Ecto neural progenitor cell (in vitro differentiated cells): ENCODE results near the gene SH3BP2.
A peak's percentile ranks its signal among the peaks of the same experiment; 100 is the strongest.
"Not testable (repeated sequence)": the region's sequence is repeated elsewhere in the genome, so short reads cannot be mapped to it uniquely, and the experiment has no call there.

Experiments used
- DNase-seq: peaks from one replicate; pipeline ENCODE4 v3.0.0-alpha.2; 2018; ENCODE audit warnings: low spot score

Gene SH3BP2

DNA sequence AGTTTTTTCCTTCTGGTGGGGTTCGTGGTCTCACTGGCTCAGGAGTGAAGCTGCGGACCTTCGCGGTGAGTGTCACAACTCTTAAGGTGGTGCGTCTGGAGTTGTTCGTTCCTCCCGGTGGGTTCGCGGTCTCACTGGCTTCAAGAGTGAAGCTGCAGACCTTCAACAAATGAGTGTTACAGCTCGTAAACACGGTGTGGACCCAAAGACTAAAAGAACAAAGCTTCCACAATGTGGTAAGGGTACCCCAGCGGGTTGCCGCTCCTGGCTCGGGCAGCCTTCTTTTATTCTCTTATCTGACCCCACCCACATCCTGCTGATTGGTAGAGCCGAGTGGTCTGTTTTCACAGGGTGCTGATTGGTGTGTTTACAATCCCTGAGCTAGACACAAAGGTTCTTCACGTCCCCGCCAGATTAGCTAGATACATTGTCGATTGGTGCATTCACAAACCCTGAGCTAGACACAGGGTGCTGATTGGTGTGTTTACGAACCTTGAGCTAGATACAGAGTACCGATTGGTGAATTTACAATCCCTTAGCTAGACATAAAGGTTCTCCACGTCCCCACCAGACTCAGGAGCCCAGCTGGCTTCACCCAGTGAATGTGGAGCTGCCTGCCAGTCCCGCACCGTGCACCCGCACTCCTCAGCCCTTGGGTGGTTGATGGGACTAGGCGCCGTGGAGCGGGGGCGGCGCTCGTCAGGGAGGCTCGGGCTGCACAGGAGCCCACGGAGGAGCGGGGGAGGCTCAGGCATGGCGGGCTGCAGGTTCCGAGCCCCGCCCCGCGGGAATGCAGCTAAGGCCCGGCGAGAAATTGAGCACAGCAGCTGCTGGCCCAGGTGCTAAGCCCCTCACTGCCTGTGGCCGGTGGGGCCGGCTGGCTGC, 30.2 kb upstream of the SH3BP2 start:
- not testable (repeated sequence) for DNase-seq

GRCh38 chr4:2763511-2763967, 29.3 kb upstream of the SH3BP2 start:
- DNase-seq: no peak

DNA sequence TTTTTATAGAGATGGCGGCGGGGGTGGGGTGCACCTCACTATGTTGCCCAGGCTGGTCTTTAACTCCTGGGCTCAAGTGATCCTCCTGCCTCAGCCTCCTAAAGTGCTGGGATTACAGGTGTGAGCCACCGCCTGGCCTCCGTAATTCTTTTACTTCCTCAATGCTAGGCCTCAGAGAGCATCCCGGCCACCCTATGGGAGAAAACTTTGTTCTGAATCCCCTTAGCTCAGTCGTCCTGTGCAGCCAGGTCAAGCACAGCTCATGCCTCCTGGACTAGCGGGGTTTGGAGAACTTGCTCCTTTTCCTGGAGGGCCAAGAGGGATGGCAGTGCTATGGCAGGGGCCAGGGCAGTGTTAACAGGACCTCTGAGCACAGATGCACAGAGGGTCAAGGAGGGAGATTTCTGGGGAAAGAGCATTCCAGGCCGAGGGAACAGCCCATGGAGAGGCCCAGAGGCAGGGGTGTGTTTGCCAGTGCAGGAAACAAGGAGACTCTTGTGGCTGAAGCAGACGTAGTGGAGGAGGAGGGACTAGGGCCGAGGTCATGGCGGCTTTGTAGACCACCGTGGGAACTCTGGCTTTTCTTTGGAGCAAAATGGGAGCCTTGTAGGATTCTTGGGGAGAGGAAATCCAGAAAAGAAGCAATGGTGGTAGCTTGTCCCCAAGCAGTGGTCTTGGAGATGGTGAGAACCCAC, 26.9 kb upstream of the SH3BP2 start:
- no peak for DNase-seq

DNA sequence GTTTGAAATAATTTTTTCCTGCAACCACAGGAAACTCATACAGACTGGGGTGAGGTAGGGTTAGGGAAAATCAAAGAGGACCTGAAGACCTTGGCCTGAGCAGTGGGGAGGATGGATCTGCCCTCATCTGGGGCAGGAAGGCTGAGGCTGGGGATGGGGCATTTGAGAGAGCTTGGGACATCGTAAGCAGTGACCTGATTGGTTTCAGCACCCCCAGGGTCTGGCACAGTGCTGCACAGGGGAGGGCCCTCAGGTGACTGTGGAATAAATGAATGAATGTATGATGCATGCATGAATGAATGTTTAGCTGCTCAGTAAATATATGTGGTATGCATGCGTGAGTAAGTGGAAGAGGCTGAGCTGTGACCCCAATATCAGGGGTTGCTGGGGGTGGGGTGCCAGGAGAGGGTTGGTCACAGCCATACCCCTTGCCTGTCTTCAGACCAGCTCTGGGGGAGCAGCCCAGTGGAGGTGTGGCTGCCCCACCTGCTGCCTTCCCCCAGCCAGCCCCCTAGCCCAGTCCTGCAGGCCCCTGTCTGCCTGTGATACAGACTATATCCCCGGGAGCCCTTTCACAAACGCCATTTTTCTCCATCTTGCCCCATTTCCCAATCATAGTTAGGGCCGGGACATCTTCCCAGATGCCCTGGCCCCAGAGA, 25.7 kb upstream of the SH3BP2 start:
- no peak for DNase-seq

DNA sequence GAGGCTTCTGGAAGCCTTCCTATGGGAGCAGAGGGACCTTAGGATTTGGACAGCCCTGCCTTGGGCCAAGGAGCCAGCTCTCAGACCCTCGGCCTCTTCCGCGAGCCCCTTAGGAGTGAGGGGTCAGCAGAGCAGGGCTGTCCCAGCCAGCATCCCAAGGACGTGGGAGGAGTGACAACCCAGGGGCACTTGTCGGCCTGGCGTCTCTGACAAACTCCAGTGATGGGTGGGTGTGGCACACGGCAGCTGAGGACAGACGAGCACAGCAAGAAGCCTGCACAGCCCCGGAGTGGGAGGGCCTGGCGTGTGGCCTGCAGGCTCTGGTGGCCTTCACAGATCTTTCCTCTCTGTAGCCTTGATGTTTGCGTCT, 25.2 kb upstream of the SH3BP2 start:
- no peak for DNase-seq

- no peak for DNase-seq
Measured at GRCh38 chr4:2768124-2768523, 24.8 kb upstream of the SH3BP2 start.

GRCh38 chr4:2768921-2769336, 24.0 kb upstream of the SH3BP2 start:
- DNase-seq: no peak

GRCh38 chr4:2771264-2771663, 21.6 kb upstream of the SH3BP2 start:
- DNase-seq: no peak

DNA sequence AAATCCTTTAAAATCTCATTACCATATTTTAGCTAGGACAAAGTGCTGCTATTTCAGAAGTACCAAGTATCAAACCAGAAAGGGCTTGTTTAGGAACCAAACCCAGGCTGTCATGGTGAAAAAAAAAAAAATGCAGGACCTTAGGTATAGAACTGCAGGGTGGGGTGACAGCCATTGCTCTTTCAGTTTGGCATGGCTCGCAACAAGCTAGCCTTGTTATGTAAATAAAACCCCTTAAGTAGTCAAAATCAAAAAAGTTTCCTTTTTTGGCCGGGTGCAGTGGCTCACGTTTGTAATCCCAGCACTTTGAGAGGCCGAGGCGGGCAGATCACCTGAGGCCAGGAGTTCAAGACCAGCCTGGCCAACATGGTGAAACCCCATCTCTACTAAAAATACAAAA, 12.2 kb upstream of the SH3BP2 start:
- DNase-seq: not testable (repeated sequence)

- DNase-seq: no peak
Measured at GRCh38 chr4:2781911-2782310, 11.0 kb upstream of the SH3BP2 start.

GRCh38 chr4:2783790-2784189, 9.1 kb upstream of the SH3BP2 start:
- DNase-seq: no peak

- no peak for DNase-seq
Measured at GRCh38 chr4:2785613-2786012, 7.3 kb upstream of the SH3BP2 start.

DNA sequence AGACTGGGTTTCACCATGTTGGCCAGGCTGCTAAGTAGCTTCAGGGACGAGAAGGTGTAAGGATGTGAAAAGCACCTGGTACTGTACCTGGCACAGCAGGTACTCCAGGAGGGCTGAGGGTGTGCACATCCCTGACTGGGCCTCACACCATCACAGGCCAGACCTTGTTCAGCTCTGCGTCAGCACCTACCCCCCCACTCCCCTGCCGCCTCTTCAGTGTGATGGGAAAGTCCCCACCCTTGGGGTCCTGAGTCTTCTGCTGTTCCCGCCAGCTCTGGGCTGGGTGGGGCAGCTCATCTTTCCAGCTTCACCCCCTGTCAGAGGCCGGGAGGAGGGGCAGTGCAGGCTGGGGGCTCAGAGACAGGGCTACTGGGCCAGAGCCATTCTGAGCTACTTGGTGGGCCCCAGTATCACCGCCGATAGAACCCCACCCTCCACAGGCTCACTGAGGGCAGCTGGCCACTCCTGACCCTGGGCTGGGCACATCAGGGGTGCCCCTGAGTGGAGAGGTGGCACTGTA, 6.7 kb upstream of the SH3BP2 start:
- no peak for DNase-seq

- no peak for DNase-seq
Measured at GRCh38 chr4:2786794-2787229, 6.1 kb upstream of the SH3BP2 start.

DNA sequence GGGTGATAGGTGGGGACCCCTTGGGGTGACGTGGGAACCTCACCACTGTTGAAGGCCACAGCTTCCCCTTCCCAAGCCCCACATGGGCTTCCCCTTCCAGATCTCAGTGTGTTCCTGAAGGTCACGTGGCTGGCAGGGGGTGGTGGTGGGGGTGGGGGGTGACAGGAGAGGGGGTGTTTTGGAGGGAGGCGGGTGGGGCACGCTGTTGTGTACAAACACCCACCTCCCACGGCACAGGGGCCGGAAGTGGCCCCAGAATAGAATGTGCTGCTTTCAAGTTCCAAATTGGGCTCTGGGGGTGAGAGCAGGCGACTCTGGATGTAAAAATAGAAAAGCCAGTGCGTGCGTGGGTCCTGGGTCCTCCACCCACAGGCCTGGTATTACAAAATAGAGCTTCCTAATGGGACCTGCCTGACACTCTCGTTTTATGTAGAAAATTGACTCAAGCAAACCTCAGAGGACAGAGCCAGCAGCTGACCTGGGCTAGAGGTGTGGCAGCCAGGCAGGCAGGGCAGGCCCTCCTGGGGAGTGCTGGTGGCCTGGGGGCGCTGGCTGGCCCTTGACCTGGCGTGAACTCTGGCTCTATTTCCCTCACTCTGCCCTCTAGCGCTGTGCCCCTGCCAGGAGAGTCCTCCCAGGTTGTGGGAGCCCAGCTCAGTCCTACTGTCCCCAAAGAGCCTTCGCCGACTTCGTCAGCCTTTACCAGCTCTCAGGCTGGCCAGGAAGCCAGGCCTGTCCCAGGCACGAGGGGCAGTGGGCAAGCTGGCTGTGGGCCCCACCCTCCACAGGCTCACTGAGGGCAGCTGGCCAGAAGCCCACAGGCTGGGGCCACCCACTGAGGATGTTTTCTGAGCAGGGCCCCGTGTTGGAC, 5.4 kb upstream of the SH3BP2 start:
- DNase-seq: peak; percentile 47

DNA sequence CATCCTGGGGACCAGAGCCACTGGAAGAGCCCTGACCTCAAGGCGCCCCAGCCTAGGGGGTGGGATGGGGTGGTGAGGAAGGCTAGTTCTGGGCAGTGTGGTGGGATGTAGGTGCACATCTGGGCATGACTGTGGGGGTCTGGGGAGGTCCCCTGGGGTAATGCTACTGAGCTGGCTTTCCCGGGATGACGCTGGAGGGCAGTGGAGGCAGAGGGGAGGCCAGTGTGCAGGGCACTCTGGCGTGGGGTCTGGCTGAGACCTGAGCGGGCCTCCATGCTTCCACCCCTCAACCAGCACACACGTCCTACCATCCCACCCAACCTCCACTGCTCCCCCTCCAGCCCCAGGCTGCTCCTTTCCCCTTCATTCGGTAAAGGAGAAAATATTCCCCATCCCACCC, 4.8 kb upstream of the SH3BP2 start:
- no peak for DNase-seq

DNA sequence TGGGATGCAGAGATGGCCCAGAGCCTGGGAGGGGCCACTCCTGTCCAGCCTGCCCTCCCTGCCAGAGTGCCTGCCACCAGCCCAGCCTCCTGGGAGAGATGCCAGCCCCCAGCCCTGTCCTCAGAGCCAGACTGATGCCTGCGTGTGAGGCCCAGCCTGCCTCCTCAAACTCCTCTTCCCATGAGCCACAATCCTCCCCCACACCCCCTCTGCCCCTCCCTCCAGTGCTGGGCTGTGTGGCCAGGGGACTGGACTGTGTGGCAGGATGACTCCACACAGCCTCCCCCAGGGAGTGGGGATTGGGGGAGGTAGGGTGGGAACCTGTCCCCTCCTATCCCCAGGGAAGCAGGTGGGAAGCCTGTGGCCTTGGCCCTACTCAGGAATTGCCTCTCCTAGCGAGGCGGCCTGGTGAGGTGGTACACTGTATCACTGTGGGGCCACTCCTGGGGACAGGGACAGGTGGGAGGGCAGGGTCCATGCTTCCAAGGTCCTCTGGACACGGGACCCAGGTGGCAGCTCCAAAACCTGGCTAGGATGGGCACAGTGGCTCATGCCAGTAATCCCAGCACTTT, 4.3 kb upstream of the SH3BP2 start:
- DNase-seq: no peak

GRCh38 chr4:2789351-2789750, 3.5 kb upstream of the SH3BP2 start:
- DNase-seq: no peak

- DNase-seq: peak; percentile 47
Measured at GRCh38 chr4:2789793-2790582, 2.9 kb upstream of the SH3BP2 start.
